ENCODE results near the gene RNASE13. TPM values are rescaled to one million over a fixed set of nuclear protein-coding genes. Genes with fewer than 3 reads are reported as not detected.
A peak's percentile ranks its signal among the peaks of the same experiment; 100 is the strongest.

Gene RNASE13
- total RNA-seq, 4 donors from 2014 or later, result not detected

DNA sequence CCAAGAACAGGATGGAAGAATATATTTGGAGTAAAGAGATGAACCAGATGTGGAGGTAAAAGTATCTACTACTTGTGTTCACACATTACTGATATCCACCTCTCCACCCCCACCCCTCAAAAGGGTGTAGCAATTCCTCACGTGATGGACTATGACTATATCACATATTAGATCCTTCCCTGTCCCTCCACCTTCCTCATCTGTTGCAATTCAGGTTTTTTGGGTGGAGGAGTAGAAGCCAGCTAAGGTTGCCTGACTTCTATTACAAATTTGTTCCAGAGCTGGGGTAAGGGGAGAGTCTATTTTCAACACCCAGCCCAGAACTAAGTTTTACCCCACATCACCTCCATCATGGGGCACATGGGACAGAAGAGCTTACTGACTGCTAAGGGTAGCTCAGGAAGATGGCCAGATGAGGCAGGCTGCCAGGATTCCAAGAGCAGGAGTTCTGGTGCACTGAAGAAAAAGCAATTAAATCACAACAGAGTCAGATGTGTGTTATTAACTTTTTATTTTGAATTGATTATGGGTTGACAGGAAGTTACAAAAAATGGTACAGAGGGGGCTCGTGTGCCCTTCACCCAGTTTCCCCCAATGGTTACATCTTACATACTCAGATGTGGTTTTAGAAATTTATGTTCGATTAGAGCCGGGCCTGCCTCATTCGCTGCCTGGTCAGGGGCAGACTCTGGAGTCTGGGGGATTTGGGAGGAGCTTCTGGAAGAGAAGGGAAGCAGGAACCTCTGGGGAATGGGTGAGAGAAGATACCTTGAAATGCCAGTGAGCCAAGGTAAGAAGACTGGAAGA, 2.1 kb downstream of the RNASE13 start:
- H3K27ac ChIP-seq, result no peak overlapping the region
- 50 to 90% methylated on average over 1 to 5 of the region's 5 CpGs for WGBS, 2 donors (ENCODE audit: low coverage in 1 of 2)
- ATAC-seq, result no peak

GRCh38 chr14:21030531-21030930, 4.1 kb downstream of the RNASE13 start:
- 76 to 88% methylated on average over 5 to 7 of the region's 12 CpGs for WGBS, 2 donors (ENCODE audit: low coverage in 1 of 2)
- no peak for ATAC-seq
- H3K27ac ChIP-seq, result no peak overlapping the region
- no peaks in the 10 kb centered on the region for H3K27me3 ChIP-seq
- no peaks in the 10 kb centered on the region for H3K36me3 ChIP-seq
- no peak overlapping the region for H3K4me3 ChIP-seq
- peaks cover 0 to 17% (median 5%) of the 10 kb centered on the region in 3 donors for H3K4me1 ChIP-seq
- TF ChIP-seq POLR2AphosphoS5 (IDR thresholded peaks at IDR 0.05) (no peak), POLR2A (IDR thresholded peaks at IDR 0.05) (no peak), EP300 (IDR thresholded peaks at IDR 0.05) (no peak), CTCF (IDR thresholded peaks at IDR 0.05) (no peak)
- H3K9me3 ChIP-seq, result no peaks in the 10 kb centered on the region

More for the DNA sequence above, 2.1 kb downstream of the RNASE13 start:
- Histone ChIP-seq H3K4me3 (no peak overlapping the region), H3K36me3 (no peaks in the 10 kb centered on the region), H3K9me3 (no peaks in the 10 kb centered on the region), H3K4me1 (no peaks in the 10 kb centered on the region), H3K27me3 (no peaks in the 10 kb centered on the region)
- TF ChIP-seq CTCF (IDR thresholded peaks at IDR 0.05) (no peak), EP300 (IDR thresholded peaks at IDR 0.05) (no peak), POLR2A (IDR thresholded peaks at IDR 0.05) (no peak), POLR2AphosphoS5 (IDR thresholded peaks at IDR 0.05) (no peak)

GRCh38 chr14:21029917-21030316, 4.7 kb downstream of the RNASE13 start, which contains the start of gene TPPP2:
TSS of gene TPPP2 (plus strand) at chr14:21030217. CDS start at chr14:21030582, 365 bp downstream.
- no peak for ATAC-seq
- Histone ChIP-seq H3K4me1 (peaks cover 0 to 22% (median 5%) of the 10 kb centered on the region in 3 donors), H3K4me3 (no peak within 1 kb of the TSS), H3K9me3 (no peaks in the 10 kb centered on the region), H3K36me3 (no peaks in the 10 kb centered on the region), H3K27me3 (no peaks in the 10 kb centered on the region), H3K27ac (no peak within 1 kb of the TSS)
- TF ChIP-seq CTCF (IDR thresholded peaks at IDR 0.05), result no peak
- no peak for TF ChIP-seq POLR2AphosphoS5 (IDR thresholded peaks at IDR 0.05)
- TF ChIP-seq POLR2A (IDR thresholded peaks at IDR 0.05), result no peak
- TF ChIP-seq EP300 (IDR thresholded peaks at IDR 0.05), result no peak
- 81 to 100% methylated on average over 1 to 5 of the region's 5 CpGs for WGBS, 2 donors (ENCODE audit: low coverage in 1 of 2)

DNA sequence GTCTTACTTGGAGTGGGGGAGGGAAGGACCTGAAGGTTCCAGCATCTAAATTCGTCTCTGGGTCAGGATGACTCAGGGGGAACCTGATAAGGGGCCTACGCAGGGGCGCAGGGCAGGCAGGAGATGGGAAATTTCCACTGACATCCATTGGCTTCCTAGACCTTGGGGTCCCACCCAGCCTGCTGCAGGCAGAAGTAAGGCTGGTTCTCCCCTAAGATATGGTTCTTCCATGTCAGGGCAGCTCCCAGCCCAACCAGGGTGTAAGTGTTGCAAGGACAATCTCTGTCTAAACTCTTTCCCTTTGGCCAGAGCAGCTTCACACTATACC, 7.7 kb downstream of the RNASE13 start:
- Histone ChIP-seq H3K4me3 (no peak overlapping the region), H3K27me3 (no peaks in the 10 kb centered on the region), H3K36me3 (peaks cover 0 to 5% of the 10 kb centered on the region in 2 donors), H3K9me3 (no peaks in the 10 kb centered on the region), H3K27ac (peak overlapping the region in 3 of 4 donors; percentile 91 to 95 (median 94)), H3K4me1 (peaks cover 0 to 46% (median 17%) of the 10 kb centered on the region in 3 donors)
- TF ChIP-seq EP300 (IDR thresholded peaks at IDR 0.05) (no peak), POLR2AphosphoS5 (IDR thresholded peaks at IDR 0.05) (no peak), POLR2A (IDR thresholded peaks at IDR 0.05) (no peak), CTCF (IDR thresholded peaks at IDR 0.05) (no peak)
- WGBS, 2 donors (ENCODE audit: low coverage in 1 of 2), result 42% methylated on average over 3 of the region's 3 CpGs; no CpG with 5 or more reads in 1 of the 2 donors
- ATAC-seq, result no peak
